GOT3 (cell line): ENCODE results near the gene ETS1.

Source experiments
- DNase-seq: peaks from one replicate; lab custom pipeline; 2025; ENCODE audit warnings: mixed read lengths; lab: John Stamatoyannopoulos, UW

ETS1 gene

DNA sequence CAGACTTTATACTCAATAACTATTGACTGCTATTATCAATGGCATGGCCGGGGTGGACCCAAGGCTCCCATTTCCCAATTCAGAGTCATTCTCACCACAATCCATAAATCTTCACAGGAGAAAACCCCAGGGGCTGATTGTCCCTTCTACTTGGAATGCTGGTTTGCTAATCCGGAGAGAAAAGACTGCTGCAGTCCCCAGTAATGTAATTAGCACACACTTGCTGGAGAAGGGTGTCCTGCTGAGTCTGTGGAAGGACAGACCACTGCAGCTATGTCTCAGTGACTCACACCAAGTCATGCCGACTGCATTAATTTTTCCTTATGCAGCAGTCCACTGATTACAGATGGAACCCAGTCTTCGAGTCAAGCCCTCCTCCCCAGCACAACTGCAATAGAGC, 5.9 kb upstream of the ETS1 start:
- no peak for DNase-seq

DNA sequence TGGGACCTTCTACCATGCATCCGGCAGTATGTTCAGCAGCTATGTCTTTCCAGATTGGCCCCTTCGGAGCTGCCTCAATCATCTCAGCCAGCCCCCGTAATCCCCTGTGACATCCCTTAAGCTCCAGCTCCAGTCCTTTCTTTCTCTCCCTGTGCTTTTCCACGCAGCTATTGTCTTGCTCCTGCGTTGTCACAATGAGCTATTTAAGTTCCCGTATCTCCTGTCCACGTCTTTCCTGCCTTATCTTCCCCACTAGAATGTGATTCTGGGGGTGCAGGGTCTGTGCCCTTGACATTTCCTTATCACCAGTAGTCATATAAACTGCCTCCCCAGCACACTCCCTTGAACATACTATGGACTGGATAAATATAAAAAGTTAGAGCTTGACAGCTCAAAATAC, 5.1 kb upstream of the ETS1 start:
- no peak for DNase-seq

DNA sequence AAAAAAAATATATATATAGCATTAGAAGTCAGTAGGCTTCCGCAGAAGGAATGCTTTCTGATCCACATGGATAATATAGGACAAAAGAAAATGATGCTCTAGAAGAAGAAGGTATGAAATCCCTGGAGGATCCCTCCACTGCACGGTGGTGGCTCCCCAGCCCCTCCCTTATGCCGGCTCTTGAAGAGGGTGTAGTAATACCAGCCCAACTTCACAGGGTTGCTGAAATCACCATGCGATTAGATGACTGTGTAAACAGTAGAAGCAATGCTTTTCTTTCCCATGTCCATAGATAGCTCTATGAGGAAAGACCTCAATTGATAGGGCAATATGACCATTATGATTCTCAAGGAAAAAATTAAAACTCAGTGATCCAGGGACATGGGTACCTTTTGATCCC, 3.2 kb upstream of the ETS1 start:
- DNase-seq: no peak

DNA sequence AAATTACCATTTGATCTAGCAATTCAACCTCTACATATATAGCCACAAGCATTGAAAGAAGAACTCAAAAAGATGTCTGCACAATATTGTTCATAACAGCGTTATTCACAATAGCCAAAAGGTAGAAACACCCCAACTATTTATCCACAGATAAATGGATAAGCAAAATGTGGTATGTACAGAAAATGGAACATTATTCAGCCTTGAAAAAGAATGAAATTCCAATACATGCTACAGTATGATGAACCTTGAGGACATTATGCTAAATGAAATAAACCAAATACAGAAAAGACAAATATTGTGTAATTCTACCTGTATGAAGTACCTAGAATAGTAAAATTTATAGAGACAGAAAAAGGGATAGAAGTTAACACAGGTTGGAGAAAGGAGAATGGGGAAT, 2.6 kb upstream of the ETS1 start:
- no peak for DNase-seq

DNA sequence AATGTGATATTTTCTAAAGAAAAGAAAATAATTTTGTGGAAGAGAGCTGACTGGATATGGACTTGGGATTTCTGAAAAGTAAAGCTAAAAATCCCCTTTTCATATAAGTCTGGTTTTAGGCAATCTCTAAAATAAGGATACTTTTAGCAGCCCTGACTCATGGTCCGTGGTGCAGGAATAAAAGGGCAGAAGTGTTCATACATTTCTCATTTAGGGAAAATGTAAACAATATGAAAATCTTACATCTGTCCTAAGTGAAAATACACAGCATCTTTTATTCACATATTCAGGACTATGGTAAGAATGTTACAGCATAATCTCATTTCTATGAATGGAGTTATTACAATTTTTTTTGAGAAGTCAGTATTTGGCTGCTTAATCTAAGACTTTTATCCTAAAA, 735 bp upstream of the ETS1 start:
- DNase-seq: no peak

DNA sequence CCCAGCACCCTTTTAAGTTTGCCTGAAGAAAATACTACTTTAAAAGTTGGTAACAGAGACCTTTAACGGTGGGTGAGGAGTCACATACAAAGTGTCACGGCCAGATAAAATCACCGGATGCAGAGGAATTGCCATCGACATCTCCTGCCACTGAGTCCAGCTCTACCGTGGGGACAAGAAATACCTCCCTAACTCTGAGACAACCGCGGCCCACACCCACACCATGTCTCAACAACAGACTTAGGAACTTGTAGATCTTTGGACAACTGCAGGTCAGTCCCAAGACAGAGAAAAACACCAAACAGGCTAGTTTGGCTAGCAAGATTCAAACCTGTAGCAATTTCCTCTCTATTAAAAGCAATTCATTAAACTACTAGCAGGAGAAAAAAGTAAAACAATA, 669 bp downstream of the ETS1 start:
- no peak for DNase-seq

DNA sequence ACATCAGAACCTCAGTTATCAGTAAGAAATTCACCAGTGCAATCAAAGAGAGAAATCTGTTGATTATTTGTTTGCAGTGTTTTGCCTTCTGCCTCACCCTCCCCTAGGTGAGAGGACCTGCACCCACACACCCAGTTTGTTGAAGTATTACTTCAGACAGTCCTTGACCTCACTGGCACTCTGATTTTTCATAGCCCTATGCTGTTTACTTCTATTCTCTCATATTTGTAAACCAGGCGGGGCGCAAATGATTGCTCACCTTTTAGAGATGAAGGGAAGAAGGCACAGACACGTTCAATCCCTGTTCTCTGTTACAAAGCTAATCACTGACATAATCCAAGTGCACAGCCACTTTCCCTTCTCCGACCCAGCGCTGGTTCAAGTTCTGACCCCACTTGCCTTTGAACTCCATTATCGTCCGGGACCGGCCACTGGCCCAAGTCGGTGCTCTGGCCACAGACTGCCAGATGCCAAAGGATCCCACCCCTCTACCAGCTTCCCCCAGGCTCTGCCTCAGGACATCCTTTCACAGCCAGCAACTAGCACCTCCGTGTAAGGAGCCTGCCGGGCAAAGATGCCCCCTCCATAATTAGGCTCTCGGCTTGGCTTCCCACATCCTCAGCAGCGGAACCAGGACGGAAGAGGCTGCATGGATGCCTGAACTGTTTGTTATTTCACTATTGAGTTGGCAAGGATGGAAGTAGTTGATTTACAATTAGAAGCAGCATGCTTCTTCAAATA, 1.7 kb downstream of the ETS1 start:
- no peak for DNase-seq

DNA sequence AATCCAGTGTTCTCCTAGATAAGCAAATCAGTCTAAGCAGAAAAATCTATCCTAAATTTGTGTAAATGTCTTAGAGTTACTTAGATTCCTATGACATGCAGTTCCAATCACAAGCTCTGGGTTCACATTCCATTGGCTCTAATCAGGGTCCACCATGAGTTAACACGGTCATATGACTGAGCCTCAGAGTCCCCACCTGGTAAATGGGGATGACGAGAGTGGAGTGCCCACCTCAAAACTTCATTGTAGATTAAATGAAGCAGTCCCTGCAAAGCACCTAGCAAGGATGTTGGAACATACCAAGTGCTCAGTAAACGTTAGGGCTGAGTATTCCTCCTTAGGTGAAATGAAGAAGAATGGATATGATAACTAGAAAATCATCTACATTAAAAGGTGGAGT, 3.1 kb downstream of the ETS1 start:
- no peak for DNase-seq

DNA sequence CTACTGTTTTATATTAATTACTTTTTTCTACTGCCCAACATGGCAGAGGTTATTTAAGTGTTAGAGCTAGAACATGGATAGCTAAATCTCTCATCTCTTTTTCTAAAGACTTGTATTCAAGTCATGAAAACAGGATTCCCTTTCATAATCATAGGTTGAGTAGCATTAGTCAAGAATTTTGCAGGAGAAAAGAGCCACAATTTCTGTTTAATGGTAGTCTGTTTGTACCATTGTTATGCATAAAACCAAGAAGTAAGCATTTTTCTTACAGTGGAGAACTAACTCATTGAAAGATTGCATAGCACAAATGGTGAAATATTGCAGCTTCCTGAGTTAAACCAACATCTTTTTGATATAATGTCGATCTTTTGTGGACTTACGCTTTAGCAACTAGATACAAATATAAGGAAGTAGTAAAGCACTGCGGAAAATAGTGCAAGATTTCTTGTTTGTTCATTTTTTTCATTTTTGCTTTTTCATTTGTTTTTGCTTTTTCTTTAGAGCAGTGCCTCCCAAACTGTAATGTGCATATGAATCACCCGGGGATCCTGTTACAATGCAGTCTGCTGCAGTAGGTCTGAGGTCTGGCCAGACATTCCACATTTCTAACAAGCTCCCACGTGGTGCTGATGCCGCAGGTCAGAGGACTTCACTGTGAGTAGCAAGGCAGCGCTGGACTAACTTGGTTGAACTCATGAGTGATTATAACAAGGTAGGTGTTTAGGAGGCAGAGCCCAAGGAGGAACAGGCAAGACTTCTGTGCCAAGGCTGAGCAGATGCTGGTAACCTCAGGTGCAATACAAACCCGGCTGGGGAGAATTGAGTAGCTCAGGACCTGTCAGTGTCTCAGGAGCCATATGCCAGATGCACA, 4.6 kb downstream of the ETS1 start:
- no peak for DNase-seq

DNA sequence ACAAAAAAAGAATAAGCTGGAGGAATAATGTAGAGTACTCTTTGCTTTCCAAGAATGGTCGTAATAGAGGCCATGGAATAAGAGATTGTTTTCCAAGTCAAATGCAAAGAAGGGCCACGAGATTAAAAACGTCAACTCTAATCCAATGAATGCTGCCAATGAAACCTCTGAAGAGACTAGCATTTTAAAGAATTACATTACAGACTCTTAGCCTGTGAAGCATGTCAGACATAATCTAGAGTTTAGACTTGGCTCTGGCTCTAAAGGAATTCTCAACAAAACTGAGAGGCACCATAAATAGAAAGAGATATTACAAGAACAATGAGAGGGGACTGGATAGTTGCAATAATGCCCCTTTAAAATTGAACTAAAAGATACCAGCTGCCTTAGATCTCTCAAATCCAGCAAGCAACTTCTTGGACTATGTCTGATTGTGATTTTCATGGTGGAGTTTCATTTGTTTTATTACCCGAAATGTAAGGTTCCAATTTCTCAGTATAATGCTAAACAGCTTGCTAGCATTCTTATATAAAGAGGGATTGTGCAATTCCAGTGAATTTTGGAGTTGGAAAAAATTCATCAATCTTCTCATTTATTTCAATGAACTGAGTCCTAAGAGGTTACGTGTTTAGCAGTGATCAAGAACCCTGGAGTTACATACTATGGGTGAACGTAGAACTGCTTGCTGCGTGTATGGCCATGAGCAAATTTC, 5.6 kb downstream of the ETS1 start:
- no peak for DNase-seq

DNA sequence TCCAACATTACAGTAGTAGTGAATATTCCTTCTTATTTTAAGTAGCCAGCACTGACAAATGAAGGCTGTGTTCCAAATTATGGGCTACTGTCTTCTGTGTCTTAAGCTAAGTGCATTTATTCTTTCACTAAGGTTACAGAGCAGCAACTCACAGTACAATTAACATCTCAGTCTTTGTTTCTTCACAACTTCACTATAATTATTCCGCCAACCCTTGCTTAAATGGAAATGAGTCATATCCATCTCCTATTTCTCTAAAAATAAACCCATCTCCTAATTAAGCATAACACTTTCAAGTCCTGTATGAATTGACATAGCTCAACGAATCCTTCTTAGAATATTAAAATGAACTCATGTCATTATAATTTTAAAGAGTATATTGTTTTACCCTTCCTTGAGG, 6.7 kb downstream of the ETS1 start:
- DNase-seq: no peak

DNA sequence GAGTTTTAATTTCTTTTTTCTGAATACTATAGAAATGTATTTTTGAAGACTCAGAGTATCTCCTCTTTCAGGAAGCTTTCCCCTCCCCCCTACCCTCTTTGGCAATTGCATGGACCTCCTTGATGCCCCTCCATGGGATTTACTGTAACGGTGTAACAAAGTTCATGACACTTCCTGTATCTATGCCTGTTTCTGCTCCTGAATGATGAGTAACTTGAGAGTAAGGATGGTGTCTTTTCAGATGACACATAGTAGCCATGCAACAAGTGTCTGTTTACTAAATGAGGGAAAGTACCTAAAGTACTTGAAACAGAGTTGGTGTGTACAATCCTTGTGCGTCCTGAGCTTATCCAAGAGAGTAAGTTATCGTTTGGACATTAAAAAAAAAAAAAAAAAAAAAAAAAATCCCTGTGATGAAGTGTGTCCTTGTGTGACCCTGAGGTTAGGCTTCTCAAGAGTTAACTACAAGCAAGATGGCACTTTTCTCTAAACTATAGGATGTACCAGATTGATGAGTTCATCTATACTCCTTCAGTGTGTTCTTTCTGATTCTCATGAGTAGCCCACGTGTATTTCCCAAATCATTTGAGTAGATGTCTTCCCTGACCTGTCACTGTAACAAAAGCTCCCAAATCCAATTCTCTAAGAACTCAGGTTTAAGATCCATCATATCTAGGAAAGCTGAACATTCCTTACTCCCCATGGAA, 7.4 kb downstream of the ETS1 start:
- no peak for DNase-seq

DNA sequence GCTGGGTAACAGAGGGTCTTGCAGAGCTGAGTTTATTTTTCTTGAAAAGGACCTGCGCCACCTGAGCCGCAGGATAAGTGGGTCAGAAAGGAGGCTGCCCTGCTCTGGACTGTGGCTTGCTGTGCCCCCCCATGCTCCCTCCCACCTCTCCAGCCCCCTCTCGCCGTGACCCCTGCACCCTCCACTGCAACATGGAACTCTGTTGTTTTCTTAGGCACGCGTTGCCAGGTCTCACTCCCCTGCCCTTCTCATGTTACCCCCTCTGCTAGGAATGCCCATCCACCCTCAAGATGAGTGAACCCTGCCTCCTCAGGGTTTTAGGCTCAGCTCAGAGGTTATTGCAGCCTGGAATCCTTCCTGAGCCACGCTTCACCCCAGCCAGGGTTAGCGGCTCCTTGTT, 10.8 kb downstream of the ETS1 start:
- DNase-seq: no peak

DNA sequence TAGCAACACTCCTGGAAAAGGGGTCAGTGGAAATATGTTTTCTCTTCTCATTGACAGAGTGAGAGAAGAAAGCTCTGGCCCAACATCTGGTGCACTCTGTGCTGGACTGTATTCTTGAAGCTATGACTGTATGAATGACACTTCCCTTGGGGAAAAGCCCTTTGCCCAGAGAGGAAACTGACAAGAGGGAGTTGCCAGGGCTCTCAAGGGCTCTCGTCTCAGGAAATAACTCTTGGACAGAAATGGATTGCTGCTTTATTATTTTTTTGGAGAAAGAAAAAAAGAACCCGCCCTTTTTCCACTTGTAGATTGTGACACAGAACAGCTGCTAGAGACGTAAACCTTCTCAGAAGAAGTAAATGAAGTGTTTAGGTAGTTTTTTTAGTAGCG, 11.4 kb downstream of the ETS1 start:
- DNase-seq: no peak

DNA sequence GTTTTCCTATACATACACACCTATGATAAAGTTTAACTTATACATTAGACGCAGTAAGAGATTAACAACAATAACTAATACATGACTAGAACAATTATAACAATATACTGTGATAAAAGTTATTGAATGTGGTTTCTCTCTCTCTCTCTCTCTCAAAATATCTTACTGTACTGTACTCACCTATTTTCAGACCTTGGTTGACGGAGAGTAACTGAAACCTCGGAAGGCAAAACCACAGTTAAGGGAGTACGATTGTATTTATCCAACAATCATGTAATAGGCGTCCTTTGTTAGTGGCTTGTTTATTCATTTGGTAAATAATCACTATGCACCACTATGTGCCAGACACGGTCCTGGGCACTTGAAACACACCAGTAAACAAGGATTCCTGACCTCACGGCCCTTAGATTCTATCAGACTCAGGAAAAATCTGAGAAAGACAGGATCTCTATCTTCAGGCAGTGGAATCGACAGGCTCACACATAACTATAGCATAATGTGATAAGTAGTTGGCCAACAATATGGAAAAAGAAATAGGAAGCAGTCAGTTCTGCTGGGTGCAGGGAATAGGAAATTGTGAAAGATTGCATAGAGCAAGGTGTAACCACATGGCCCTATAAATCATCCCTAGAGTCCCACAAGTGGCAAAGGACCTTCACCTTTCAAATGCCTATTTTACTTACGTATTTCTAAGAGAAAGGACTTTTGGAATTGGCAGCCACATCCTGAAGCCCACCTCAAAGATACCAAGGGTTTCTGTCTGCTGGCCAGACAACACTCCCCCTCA, 12.0 kb downstream of the ETS1 start:
- DNase-seq: no peak

DNA sequence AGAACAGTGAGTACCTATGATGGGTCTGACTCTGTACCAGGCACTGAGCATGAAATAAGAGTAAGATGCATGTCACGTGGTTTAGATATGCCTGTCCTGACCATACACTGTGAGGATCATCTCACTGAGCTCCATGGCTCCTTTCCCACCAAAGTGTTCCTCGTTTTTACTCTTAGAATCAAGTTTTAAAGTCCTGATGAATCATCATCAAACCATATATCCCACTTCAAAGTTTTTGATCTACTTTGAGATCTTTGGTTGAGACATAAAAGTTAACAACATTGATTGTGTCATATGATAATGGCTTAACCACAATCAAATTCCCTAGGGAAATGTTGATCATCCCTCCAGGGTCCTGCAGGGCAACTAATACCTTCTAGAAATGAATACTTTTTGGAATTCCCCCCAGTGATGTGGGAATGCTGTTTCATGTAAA, 12.8 kb downstream of the ETS1 start:
- no peak for DNase-seq

DNA sequence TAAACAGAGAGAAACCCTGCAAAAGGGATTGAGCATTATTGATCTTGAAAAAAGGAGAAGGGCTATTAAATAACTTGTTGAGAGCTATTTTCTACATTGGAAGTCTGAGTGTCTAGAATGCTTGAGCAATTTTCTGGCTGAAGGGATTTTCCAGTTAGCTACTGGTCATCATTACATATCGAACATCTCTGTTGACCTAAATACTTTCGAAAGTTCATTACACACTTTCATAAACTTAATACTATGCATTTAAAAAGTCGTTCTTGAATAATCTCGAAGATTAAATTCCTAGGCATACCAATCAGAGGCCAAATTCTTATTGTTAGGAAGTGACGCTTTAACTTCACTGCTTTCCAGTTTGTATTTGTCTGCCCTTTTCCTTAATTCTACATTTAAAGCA, 13.7 kb downstream of the ETS1 start:
- DNase-seq: no peak

DNA sequence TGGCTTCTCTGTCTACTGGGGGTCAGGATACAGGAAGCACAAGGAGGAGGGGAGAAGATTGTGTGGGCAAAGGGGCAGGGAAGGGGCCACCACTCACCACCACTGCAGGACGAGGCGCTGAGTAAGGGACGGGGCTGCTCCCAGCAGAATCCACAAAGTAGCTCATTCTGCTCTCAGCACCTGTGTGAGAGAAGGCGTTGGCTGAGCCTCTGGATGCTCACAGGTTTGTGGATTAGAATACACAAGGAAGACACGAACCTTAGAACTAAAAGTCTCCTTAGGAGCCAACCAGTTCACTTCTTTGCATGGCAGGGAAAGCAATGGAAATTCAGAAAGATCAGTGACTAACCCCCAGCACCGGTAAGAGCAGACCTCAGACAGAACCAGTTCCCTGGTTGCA, 14.4 kb downstream of the ETS1 start:
- DNase-seq: no peak

DNA sequence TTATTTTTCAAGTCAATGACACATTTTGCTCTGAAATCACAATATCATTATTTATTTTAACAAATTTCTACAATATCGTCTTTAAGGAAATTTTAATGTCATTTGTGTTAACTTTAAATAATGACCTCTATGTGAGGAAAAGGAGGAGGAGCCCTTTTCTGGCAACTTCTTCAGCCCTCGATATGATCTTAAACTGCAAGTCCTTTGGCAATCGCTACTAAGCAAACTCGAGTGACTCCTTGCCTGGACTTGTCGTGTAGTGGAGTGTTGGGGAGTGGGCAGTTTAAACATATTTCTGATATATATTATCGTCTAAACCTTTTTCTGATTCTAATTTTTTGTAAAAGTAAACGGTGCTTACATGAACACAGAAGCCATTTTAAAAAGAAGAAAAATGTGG, 16.7 kb downstream of the ETS1 start:
- DNase-seq: no peak

DNA sequence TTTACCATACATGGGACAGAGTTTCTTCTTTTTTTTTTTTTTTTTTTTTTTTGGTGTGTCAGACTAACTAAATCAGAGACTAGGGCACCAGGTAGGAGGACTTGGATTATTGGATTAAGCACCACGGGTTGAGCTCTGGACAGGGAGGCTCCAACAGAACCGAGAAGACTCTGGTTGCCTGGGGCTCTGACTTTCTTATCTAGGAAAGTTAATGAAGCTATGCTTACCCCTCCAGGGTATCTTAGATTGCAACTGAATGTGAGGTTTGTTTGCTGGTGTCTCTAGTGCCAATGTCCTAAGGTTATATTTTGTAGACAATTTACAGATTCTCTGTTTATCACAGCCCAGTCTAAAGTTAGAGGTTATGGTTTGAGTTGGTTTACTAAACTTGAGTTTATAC, 18.1 kb downstream of the ETS1 start:
- DNase-seq: no peak

DNA sequence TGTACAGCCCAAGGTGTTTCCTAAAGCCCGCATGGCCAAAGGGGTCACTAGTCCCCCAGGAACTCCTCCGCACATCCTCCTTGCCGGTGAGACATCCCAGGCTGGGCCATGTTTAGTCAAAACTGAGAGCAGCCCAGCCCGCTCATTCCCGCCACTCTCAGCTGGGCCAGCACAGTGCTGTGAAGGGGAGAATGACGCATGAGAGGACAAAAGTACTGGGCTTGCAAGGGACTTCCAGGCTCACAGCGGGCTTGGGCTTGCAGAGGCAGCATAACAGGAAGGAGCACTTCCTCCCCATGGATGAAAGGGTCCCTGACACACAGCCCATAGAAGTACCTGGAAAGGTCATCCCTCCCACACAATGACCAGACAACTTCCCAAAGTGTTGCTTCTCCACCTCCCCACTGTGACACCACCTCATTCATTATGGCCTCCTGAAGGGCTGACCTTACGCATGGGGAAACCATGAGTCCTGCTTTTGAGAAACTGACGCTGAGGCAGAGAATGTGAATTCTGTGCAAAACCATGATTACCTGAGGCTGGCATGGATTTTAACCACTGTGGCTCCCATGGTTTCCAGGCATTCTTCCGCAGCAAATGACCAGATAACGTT, 19.1 kb downstream of the ETS1 start:
- DNase-seq: no peak
